ENCODE results near the gene VCP.

VCP gene

DNA sequence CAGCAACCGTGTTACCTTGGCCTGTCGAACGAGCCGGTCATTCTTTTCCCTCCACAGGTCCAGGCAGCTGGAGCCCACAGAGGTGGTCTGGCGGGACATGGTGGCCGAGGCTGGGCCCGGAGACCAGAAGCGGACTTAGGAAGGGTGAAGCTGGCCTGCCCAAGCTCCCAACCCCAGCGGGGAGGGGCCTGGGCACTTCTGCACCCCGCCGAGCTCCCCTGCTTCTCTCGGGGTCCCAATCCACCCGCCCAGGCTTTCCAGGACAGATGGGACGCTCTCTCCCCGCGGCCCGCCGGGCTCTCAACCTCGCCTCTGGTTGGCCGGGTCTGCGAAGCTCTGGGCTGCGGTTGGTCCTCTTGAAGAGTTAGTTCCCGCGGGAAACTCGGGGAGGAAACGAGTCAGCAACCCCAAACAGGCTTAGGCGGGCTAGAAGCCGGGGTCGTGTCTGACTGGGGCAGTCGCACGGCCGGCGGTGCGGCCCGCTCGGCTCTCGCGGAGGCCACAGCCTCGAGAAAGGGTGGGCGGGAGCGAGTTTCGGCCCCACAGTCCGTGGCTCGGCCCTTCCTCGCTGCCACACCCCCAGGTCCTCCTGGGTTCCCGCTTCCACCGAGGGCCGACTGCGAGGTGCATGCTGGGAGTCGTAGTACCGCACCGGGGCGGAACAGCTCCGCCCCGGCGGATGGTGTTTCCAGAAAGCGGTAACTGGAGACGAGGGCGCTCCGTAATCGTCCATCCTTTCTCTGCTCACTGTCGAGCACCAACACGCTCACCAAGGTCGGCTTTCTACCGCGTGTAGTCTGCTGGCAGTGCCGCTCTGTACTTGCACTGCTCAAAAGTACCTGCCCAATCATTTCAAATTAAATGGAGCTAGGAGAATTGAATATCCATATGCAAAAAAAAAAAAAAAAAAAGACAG lies 7.3 kb upstream of the VCP start, which contains the start of gene FANCG:
Gene FANCG, minus strand, starts transcription at position 517 of the 916 bp plus-strand sequence. Its CDS starts 418 bp downstream, at position 99.
- DNase-seq (ENCODE audit: low read depth) = peak; percentile 87
- H3K4me3 ChIP-seq (ENCODE audit: low read length) = peak within 1 kb of the TSS; percentile 82
- TF ChIP-seq, protein P1, sequence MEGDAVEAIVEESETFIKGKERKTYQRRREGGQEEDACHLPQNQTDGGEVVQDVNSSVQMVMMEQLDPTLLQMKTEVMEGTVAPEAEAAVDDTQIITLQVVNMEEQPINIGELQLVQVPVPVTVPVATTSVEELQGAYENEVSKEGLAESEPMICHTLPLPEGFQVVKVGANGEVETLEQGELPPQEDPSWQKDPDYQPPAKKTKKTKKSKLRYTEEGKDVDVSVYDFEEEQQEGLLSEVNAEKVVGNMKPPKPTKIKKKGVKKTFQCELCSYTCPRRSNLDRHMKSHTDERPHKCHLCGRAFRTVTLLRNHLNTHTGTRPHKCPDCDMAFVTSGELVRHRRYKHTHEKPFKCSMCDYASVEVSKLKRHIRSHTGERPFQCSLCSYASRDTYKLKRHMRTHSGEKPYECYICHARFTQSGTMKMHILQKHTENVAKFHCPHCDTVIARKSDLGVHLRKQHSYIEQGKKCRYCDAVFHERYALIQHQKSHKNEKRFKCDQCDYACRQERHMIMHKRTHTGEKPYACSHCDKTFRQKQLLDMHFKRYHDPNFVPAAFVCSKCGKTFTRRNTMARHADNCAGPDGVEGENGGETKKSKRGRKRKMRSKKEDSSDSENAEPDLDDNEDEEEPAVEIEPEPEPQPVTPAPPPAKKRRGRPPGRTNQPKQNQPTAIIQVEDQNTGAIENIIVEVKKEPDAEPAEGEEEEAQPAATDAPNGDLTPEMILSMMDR (conservative IDR thresholded peaks at IDR 0.05; ENCODE audit: low read length) = 0 out of 2 replicates have a peak, but pooled peaks have one; percentile 1

DNA sequence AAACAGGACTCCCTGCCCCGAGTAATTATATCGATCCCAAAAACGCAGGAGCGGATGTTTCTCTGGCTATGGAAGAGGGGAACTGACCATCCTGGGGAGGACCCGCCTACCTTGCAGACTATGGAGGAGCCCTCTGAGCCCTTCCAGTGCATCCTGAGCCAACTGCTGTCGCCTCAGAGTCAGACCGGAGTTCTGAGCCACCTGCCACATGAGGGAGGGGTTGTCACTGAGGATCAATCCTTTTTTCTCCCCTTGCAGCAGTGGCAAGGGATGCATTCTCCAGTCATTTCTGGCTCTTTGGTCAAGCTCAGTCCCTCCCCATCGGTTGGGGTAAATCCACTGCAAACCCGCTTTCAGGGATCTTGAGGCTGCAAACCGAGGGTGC lies 6.6 kb upstream of the VCP start:
- TF ChIP-seq, protein P1 (conservative IDR thresholded peaks at IDR 0.05; ENCODE audit: low read length) = no peak
- peak overlapping the region; percentile 82 for H3K4me3 ChIP-seq (ENCODE audit: low read length)
- no peak for DNase-seq (ENCODE audit: low read depth)

DNA sequence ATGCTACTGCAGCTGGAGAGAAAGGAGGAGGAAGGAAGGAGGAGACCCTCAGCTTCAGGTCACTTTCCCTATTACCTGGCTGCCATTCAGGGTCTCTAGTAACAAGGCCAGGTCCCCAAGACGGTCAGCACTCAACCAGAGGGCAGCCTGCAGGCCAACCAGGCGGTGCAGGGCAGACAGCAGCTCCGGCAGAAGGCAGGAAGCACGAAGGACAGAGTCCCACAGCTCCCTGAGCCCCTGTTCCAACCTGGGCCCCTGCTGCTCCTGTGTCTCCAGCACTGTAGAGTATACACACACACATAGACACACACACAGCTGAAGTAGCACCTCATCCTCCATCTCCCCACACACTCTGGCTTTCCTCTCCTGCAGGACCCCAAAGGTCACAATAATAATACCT lies 5.6 kb upstream of the VCP start:
- H3K4me3 ChIP-seq (ENCODE audit: low read length) = peak overlapping the region; percentile 8
- TF ChIP-seq, protein P1 (conservative IDR thresholded peaks at IDR 0.05; ENCODE audit: low read length) = no peak
- no peak for DNase-seq (ENCODE audit: low read depth)

DNA sequence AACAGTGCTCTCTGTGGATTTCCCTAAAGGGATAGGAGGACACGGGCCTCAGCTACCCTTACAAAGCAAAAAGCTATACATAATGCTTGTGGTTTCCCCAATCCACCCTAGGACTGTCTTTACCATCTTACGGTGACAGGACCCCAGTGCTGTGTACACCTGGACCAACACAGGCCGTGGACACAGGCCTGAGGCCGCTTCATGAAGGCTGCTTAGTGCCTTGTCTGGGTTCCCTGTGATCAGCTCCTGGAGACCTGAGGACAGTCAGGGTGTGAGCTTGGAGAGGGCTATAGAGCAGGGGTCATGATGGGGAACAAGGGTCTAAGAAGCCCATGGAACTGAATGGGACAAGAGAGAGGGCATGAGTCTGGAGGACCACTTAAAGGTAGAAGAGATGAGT lies 4.4 kb upstream of the VCP start:
- H3K4me3 ChIP-seq (ENCODE audit: low read length) = no peak overlapping the region
- no peak for DNase-seq (ENCODE audit: low read depth)
- TF ChIP-seq, protein P1 (conservative IDR thresholded peaks at IDR 0.05; ENCODE audit: low read length) = no peak

DNA sequence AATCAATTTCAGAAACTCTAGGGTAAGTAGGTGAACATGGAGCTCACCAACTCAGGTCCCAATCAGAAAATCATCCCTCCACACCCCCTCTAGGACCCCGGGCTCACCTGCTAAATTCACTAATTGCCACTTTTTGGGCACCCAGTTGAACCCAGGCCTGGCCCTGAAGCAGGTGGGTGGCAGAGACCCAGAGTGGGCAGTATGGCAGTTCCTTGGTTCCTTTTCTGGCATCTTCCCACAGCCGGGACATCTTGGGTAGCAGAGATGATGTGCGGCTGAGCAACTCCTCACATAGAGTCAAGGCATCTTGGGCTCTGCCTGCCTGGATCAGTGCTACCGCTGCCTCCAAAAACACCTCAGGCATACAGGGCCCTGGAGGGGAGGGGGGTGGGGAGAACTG lies 2.9 kb upstream of the VCP start:
- TF ChIP-seq, protein P1 (conservative IDR thresholded peaks at IDR 0.05; ENCODE audit: low read length) = no peak
- H3K4me3 ChIP-seq (ENCODE audit: low read length) = no peak overlapping the region
- no peak for DNase-seq (ENCODE audit: low read depth)

DNA sequence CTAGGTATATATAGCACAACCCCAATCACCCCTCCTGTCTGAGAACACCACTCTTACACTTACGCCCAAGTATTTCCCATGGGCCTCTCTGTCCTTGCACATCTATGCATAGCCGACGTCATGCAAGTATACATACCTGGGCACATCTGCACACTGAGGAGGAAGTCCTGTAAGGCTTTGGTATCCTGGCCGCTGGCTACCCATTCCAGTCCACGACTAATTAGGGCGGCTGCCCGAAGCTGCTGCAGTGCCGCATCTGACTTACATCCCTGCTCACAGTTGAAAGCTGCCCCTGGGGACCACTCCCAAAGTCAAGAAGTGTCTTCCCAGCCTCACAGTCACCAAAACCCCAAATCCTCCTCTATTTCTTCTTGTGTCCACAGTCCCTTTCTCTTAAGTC lies 2.4 kb upstream of the VCP start:
- no peak for DNase-seq (ENCODE audit: low read depth)
- H3K4me3 ChIP-seq (ENCODE audit: low read length) = no peak overlapping the region
- TF ChIP-seq, protein P1 (conservative IDR thresholded peaks at IDR 0.05; ENCODE audit: low read length) = no peak

DNA sequence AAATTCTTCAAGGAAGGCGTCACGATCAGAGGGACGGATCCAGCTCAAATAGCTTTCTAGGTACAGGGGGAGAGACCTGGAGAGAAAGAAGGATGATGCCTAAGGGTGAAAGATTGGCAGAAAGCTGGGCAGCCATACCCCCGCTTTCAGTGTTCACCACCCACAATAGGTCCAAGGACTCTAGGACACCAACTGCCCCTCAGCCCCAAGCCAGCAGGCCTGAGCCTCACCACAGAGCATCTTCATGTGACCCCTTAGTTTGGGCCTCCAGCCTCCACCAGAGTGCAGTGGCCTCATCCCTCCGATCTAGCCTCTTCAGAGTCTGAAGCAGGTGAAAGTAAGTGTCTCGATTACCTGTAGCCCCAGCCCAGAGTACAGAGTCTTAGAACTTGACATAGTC lies 1.7 kb upstream of the VCP start:
- DNase-seq (ENCODE audit: low read depth) = no peak
- TF ChIP-seq, protein P1 (conservative IDR thresholded peaks at IDR 0.05; ENCODE audit: low read length) = no peak
- H3K4me3 ChIP-seq (ENCODE audit: low read length) = no peak overlapping the region

All from AG10803 (cell line).